Erythroblast (primary cell): ENCODE measurements around the gene LRRC74B.
"Not testable (repeated sequence)": the region's sequence is repeated elsewhere in the genome, so short reads cannot be mapped to it uniquely, and the experiment has no call there.

ENCODE experiments used
- GATA1 ChIP-seq: IDR thresholded peaks from 2 replicates; pipeline ENCODE4 v1.6.1; 2011; ENCODE audit warnings: low read depth, mild to moderate bottlenecking, control low read depth, low read length, moderate library complexity
- POLR2A ChIP-seq: IDR thresholded peaks from 2 replicates; pipeline ENCODE4 v1.6.1; 2011; ENCODE audit warnings: mild to moderate bottlenecking, low read length

- TF ChIP-seq POLR2A, GATA1: not testable (repeated sequence)
Observed at GRCh38 chr22:21087926-21088325, 42.2 kb downstream of the LRRC74B start.
